Stimulated activated CD4-positive, alpha-beta T cell treated with anti-CD3 and anti-CD28 coated beads, Interleukin-2, amount 100 ng/mL, for 4 hours (primary cell): ENCODE data around the gene SP5.
"Not testable (repeated sequence)": the region's sequence is repeated elsewhere in the genome, so short reads cannot be mapped to it uniquely, and the experiment has no call there.

Experiments used
- DNase-seq: peaks from one replicate; pipeline ENCODE4 v3.0.0-alpha.2; 2020; ENCODE audit warnings: low read depth

SP5 gene

DNA sequence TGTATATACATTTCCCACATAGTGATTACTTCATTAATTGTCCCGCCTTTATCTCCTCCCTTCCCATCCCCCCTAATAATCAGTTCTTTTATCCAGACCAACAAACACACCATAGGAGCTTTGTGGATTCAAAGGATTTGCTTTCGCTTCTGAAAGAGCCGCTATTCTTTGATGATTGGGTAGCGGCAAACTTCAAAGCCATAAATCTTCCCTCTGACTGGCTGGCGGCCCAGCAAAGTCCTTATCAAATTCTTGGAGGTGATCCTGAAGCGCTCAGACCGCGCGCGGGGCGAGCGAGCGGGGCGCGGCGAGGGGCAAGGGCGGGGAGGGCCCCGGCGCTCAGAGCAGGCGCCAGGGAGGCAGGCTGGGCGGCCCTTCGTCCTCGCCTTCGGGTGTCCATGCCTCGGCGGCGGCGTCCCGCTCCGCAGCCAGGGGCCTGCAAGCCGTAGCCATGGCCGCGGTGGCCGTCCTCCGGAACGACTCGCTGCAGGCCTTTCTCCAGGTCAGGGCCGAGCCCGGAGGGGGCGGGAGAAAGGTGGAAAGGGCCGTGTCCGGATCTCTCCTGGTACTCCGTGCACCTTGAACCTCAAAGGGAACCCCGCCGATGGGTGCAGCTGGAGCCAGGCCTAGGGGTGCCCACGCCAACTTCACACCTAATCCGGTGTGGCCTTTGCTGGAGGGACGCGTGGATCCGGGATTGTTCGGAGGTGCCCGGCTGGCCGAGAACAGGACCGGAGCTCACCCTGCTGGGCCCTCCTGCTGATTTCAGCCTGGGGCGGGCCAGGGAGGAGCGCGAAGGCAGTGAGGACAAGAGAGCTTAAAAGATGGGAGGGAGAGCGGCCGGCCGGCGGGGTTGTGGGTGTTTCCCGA lies at the start of gene SP5:
SP5 (plus strand) TSS at position 276 of the 870 bp plus-strand sequence; CDS start at position 452, 176 bp downstream.
- no peak for DNase-seq

DNA sequence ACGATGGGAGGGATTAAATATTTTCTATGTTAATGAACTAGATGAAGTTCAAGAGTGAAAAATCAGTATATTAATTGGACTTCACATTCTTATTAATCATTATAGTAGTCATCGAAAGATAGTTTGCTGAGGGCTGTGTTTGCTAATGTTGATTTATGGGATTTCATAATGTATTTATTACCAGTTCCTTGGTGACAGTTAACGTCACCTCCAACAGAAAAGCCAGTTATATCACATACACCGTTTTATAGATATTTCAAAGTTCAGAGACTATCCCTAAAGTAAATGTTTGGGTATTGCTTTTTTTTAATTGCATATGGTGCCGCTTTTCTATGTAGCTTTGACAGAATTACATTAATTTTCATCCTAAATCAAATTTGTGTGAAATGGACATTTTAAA lies 49.4 kb upstream of the SP5 start:
- no peak for DNase-seq

DNA sequence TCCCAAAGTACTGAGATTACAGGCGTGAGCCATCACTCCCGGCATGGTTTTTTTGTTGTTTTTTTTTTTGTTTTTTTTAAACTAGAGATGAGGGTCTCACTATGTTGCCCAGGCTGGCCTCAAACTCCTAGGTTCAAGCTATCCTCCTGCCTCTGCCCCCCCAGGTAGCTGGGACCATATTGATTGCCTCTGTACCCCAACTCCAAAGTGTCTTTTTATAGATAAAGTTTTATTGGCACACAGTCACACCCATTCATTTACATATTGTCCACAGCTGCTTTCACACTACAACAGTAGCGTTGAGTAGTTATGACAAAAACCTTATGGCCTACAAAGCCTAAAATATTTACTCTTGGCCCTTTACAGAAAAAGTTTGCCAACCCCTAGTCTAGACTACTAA lies 45.2 kb upstream of the SP5 start:
- DNase-seq: no peak

DNA sequence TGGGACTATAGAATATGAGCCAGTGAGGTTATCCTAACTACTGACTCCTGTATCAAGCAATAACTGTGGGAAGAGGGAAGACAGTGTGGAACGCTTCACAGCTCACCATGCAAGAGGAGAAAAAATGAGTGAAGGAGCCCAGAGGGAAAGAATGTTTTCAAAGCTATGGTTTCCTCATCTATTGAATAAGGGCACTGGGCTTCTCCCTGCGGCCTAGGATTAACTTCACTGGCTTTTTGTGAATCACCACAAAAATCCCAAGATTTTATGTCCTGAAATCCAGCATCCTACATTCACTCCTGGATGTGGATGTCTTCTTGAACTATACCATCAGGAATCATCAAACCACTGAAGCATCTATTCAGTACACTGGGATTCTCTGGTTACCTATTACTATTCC lies 44.5 kb upstream of the SP5 start:
- no peak for DNase-seq

DNA sequence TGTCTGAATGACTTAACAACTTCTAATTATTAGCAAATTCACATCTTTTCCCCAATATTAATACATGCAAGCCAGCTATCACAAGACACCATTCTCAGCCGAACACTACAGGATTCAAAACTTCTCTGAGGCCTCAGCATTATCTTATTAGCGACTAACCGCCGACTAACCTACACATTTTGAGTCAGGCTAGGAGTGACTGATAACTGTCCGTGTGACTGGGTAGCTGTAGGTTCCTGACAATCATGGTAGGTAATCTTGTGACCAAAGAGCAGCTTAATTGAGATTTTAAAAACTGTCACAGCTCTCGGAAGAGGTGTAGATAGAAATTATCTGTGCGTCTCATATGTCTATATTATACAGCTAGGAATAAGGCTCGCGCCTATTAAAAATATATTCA lies 44.1 kb upstream of the SP5 start:
- no peak for DNase-seq

DNA sequence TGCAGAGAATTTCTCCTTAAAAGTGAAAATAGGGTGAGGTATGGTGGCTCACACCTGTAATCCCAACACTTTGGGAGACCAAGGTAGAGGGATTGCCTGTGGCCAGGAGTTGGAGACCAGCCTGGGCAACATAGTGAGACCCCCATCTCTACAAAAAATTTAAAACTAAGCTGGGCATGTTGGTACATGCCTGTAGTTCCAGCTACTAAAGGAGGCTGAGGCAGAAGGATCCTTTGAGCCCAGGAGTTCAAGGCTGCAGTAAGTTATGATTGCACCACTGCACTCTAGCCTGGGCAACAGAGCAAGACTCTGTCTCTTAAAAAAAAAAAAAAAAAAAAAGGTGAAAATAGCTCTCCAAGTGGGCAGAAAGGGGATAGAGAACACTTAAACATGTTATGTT lies 40.9 kb upstream of the SP5 start:
- DNase-seq: not testable (repeated sequence)

DNA sequence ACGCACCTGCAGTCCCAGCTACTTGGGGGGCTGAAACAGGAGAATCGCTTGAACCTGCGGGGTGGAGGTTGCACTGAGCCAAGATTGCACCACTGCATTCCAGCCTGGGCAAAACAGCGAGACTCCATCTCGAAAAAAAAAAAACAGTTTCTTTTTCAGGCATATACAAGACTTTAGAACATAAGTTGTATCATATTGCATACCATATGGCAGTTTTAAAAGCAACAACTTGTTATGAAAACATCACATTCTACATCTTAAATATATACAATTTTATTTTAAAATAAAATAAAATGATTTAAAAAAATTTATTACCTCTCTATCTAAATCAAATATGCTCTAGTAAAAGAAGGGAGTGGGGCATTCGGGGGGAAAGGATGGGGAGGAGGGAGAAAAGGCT lies 39.4 kb upstream of the SP5 start:
- no peak for DNase-seq

DNA sequence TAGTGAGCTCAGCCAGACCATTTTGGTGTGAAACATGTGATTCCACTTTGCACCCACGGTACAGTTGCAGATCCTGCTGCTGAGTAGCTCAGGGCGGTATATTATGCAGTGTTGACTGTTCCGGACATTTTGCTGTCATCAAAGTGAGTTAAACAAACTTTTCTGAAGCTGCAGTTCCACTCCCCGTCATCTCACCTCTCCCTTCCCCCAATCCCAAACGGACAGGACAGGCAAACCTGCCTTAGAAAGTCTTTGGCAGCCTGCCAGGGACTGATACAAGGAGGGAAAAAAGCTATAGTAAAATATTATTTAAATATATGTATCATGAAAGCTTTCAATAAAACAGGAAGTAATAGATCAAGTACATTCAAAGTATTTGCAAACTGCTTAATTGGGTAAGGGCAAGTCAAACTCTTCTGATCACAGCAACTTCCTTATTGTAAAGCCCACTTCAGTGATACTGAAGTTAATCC lies 35.5 kb upstream of the SP5 start:
- DNase-seq: no peak

DNA sequence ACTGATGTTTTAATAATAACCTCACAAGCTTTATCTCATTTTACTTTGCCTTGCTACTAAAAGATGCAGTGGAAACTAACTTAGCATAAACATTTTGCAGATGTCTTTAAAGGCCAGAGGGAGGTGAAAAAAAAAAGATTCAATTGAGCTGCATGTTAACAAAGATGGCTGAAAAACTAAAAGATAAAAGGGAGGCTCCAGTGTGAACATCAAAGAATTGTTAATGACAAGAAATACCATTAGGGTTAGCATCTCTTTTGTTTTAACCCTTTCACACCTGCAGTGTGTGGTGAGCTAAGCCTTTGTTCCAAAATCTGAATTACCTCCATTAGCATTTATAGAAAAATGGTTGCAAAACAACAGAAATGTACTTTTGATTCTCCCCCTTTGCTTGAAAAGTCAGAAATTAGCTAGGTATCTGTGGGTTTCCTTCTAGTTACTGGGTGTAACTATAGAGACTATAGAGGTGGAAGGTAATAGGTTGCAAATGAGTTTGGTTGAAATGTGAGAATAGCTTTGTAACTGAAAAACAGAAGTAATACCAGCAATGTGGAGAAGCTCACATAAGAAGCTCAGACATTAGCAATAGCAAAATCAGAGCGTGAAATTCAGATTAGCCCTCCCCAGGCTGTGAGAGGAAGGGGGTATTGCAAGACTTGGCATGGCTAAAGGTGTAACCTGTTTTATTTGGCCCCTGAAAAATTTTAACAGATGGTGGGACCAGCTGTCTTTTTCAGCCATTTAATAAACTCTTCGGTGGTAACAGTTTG lies 34.8 kb upstream of the SP5 start:
- no peak for DNase-seq

DNA sequence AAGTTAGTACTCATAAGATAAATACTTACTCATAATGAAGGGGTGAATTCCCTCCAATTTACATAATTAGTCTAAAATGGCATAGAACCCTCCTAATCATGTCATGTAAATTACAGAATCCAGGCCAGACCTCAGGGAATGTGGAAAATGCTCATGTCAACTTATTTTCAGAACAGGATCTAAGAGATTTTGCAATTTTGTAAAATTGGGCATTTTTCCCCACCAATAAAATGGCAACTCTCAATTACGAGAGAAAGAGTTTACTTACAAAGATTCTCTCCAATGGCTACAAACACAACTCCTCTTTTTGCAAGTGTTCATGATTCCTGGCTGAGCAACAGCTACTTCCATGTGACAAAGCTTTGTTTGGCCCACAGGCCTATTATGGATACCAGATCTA lies 33.8 kb upstream of the SP5 start:
- DNase-seq: no peak

DNA sequence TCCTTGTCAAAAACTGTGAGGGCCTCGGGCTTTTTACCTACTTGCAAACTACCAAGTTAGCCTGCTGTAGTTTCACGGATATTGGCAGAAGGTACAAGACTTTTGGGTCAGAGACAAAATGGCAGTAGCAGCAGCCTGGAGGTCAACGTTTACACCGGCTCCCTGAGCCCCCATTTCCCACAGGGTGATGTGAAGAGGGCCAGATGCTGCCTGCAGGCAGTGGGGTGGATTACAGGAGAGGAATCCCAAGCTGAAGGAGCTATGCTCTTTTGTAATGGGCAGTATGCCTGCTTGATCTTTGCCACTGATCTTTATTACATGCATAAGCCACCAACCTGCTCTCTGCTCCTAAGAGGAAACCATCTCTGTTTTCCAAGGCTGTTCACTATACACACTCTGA lies 29.5 kb upstream of the SP5 start:
- no peak for DNase-seq

DNA sequence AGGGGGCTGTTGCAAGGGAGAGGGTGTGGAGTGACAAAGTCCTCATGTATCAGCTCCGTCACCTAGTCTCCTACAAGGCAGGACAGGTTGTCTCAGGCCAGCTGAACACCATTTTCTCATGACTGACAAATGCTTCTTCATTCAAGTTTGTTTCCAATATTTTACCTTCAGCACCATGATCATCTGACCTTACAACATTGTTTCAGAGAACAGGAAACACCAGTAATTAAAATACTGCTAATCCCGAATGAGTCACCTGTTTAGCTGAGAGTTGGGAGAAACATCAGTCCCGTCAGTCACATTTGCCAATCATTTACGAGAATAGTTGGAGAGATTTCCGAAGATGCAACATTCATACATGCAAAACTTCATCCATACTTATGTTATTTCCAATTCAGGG lies 25.7 kb upstream of the SP5 start:
- DNase-seq: no peak

DNA sequence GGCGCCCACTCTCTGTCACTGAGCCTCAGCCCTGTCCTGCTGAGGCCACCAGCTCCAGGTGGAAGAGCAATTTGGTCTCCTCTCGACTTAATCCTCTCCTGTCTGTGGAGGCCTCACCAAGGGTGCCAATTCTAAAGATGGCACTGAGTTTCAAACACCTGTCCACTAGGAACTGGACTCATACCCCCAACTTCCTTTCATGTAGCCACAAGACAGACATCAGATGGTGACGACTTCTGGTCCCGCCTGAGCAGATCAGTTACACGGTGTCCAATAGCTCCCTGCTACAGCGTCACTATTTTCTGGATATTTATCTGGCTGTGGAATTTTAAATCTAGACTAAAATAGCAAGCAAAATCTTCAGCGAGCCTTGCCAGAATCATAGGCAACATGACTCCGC lies 24.5 kb upstream of the SP5 start:
- DNase-seq: no peak

DNA sequence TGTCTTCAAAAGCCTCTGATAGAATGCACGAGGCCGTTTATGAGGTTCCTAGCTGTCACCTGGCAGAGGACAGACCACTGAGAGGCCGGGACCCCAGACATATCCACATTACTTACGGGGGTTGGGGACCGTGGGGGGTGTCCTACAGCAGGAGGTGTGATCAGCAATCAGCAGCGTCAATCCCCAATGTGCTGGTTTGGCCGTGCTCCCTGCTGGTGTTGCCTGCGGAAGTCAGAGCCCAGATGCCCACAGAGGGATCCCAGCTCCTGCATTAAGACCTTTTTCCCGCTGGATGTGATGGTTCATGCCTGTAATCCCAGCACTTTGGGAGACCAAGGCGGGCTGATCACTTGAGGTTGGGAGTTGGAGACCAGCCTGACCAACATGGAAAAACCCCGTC lies 20.8 kb upstream of the SP5 start:
- no peak for DNase-seq

DNA sequence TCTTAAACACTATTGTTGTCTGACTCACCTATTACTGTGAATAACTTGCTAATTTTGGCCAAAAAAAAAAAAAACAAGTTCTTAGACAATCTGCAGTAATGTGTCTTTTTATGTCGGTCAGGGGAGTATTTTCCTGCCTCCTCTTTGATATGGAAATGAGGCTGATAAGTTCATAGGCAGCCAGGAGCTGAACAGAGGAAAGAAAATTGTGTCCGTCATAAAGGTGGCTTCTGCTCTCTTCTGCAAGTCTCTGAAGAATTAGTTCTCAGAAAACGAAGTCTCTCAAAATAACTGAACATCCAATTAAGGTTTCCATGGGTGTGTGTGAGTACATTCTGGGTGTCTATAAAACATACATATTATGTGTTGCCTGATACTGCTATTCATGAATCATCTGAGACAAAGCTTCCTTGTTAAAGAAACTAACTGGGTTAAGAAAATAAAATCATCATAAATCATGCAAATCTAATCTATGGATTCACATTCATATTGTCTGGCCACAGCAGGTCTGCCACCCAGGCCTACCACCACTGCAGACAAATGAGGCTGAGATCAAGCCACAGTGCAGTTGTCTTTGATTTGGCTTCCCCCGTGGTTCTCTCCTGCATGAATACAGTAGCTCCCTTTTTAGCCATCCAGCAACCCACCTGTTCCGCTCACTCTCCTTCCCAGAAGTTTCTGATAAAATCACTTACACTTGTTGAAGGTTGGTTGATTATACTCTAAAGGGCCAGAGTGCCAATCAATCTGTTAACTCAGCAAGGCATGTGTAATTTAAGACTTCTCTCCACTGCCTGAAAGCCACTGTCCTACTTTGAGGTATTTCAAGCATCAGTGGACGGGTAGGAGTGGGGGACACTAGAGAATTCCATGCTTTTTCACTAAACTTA lies 19.4 kb upstream of the SP5 start:
- DNase-seq: no peak

DNA sequence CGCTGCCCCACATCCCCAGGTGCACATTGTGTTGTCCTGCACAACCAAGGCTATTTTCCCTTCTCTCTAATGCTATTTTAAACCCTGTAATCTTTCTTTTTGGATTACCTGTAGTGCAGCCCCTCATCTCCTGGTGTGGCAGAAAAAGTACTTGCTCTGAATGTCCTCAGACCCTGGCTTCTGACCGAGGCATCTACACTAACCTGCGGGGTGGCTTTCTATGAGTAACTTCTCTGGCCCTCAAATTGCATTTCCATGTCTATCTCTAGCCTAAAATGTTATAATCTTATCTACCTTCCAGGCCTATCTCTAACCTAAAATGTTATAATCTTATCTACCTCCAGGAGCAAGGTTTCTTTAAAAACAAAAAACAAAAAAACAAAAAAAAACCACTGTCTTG lies 18.2 kb upstream of the SP5 start:
- no peak for DNase-seq

DNA sequence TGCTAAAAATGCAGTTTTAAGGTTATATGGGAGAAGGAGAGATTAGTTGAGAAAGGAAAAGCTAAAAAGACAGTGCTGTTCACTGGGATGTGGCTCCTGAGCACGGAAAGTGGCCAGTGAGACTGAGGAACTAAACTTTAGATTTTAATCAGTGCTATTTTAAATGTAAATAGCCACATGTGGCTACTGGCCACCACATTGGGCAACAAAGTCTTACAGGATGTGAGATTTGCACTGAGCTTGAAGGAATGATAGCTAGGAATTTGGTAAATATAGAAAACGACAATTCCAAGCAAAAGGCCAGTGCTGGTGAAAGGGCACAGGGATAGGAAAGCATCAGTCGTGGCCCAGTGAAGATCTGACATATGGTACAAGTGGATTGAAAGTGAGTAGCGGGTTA lies 14.1 kb upstream of the SP5 start:
- no peak for DNase-seq

DNA sequence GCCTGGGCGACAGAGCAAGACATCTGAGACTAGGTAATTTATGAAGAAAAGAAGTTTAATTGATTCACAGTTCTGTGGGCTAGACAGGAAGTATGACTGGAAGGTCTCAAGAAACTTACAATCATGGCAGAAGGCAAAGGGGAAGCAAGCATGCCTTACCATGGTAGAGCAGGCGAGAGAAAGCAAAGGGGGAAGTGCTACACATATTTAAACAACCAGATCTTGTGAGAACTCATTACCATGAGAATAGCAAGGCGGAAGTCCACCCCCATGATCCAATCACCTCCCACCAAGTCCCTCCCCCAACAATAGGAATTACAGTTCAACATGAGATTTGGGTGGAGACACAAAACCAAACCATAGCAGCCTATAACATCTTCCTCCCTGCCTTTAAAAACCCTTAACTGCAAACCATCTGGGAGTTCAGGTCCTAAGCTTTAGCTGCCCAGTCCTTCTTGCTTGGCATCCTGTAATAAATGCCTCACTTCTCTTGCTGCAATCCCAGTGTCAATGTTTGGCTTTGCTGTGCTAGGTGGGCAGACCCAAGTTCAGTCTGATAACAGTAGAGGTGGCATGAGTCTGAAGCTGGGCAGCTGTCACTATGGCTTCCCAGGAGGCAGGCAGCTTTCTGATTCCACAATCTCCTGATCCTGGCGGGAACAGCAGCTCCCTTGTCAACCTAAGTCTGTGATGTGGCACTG lies 11.2 kb upstream of the SP5 start:
- DNase-seq: no peak

DNA sequence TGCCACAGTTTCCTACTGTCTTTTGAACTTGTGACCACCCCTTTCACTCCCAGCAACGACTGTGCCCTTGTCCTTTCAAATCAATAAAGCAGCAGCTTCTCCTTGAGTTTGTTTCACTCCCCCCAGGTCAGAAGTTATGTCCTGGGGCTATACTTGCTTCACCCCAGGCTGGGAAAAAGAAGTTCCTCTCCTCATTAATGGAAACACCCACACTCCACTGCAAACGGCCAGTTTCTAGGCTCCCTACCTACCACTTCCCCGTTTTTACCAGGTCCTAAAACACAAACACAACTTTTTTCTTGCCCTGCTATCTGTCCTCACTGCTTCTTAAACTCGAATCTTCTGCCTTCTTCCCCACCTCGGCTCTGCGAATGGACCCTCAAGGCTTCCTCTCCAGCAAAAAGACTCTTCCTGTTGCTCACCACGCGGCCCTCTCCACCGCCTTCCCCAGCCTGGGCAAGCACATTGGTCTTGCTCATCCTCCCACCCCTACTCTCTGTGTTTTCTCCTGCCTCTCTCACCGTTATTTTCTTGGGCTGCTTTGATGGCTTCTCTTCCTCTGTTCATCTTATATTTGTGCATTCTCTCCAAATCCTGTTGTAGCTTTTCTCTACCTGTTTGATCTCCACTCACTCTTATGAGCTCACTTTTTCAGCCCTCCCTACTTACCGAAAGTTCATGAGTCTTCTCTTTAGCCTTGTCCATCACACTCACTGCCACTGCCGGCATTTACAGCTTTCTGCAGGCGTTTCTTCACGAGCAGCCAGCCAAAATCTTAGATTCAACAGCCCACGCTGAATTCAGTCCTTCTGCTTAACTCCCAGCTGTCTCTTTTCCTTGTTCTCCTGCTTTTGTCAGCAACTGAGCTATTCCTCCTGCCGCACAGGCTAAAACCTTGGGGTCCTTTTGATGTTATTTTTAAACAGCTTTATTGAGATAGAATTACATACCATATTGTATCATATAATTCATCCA lies 7.0 kb upstream of the SP5 start:
- DNase-seq: no peak

DNA sequence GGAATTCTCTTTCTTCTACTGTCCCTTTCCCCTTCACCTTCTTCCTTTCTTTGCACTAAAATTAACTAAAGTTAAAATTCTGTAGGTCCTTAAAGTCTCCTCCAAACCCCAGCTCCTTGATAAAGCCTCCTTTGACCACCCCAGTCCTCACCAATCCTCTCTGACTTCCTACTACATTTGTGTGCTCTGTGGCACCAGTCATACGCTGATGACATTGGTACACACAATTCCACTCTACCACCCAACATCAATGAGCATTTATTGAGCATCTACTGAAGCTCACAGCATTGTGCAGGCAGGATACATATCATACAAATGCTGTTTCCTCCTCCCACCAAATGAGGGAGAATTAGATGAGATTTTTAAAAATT lies 4.5 kb upstream of the SP5 start:
- no peak for DNase-seq
